WTC11 (cell line): ENCODE measurements around the gene ANO8. TPM values are rescaled to one million over a fixed set of nuclear protein-coding genes. Genes with fewer than 3 reads are reported as not detected.

ENCODE experiments used
- ATF1 ChIP-seq: sonication (generic); formaldehyde crosslinking; IDR thresholded peaks from 2 replicates; pipeline ENCODE4 v1.8.1; 2023; ENCODE audit warnings: mild to moderate bottlenecking, moderate library complexity, missing genetic modification reagents
- ELF4 ChIP-seq: sonication (generic); formaldehyde crosslinking; IDR thresholded peaks from 2 replicates; pipeline ENCODE4 v1.8.1; 2022; ENCODE audit warnings: low read depth, mild to moderate bottlenecking, moderate library complexity, missing genetic modification reagents
- ESRRA ChIP-seq: sonication (generic); formaldehyde crosslinking; IDR thresholded peaks from 2 replicates; pipeline ENCODE4 v1.8.1; 2022; ENCODE audit warnings: mild to moderate bottlenecking, missing genetic modification reagents, borderline replicate concordance
- FOXJ3 ChIP-seq: sonication (generic); formaldehyde crosslinking; IDR thresholded peaks from 2 replicates; pipeline ENCODE4 v1.9.0; 2021; ENCODE audit warnings: missing genetic modification reagents, mild to moderate bottlenecking, borderline replicate concordance
- GABPB1 ChIP-seq: sonication (generic); formaldehyde crosslinking; IDR thresholded peaks from 2 replicates; pipeline ENCODE4 v1.8.1; 2023; ENCODE audit warnings: mild to moderate bottlenecking, missing genetic modification reagents
- IRF2 ChIP-seq: sonication (generic); formaldehyde crosslinking; IDR thresholded peaks from 2 replicates; pipeline ENCODE4 v1.8.0; 2022; ENCODE audit warnings: low read depth, missing genetic modification reagents, borderline replicate concordance
- JAZF1 ChIP-seq: fragments of 250-450 bp; sonication (Bioruptor Pico); IDR thresholded peaks from 2 replicates; pipeline ENCODE4 v1.9.0; 2021; ENCODE audit warnings: moderate library complexity, mild to moderate bottlenecking, inconsistent platforms
- KAT7 ChIP-seq: sonication (generic); formaldehyde crosslinking; IDR thresholded peaks from 2 replicates; pipeline ENCODE4 v1.8.1; 2023; ENCODE audit warnings: missing genetic modification reagents, mild to moderate bottlenecking, borderline replicate concordance
- NFATC4 ChIP-seq: fragments of 250-450 bp; sonication (Bioruptor Pico); IDR thresholded peaks from 2 replicates; pipeline ENCODE4 v1.9.0; 2021; ENCODE audit warnings: mild to moderate bottlenecking
- NFE2L1 ChIP-seq: sonication (generic); formaldehyde crosslinking; IDR thresholded peaks from 2 replicates; pipeline ENCODE4 v1.8.1; 2023; ENCODE audit warnings: missing genetic modification reagents
- NR2C2 ChIP-seq: sonication (generic); formaldehyde crosslinking; IDR thresholded peaks from 2 replicates; pipeline ENCODE4 v1.8.0; 2022; ENCODE audit warnings: mild to moderate bottlenecking, missing genetic modification reagents
- TCF7 ChIP-seq: sonication (generic); formaldehyde crosslinking; IDR thresholded peaks from 2 replicates; pipeline ENCODE4 v1.8.0; 2022; ENCODE audit warnings: mild to moderate bottlenecking, low read depth, missing genetic modification reagents, moderate library complexity
- TP53 ChIP-seq: sonication (generic); formaldehyde crosslinking; IDR thresholded peaks from 2 replicates; pipeline ENCODE4 v1.8.1; 2023; ENCODE audit warnings: mild to moderate bottlenecking, missing genetic modification reagents
- ZNF121 ChIP-seq: sonication (generic); formaldehyde crosslinking; IDR thresholded peaks from 2 replicates; pipeline ENCODE4 v1.8.0; 2023; ENCODE audit warnings: missing genetic modification reagents
- ZNF263 ChIP-seq: sonication (generic); formaldehyde crosslinking; IDR thresholded peaks from 2 replicates; pipeline ENCODE4 v1.8.1; 2022; ENCODE audit warnings: low read depth, mild to moderate bottlenecking, moderate library complexity, missing genetic modification reagents
- ZNF396 ChIP-seq: fragments of 250-450 bp; sonication (Bioruptor Pico); IDR thresholded peaks from 2 replicates; pipeline ENCODE4 v1.8.0; 2021; ENCODE audit warnings: mild to moderate bottlenecking, moderate library complexity, borderline replicate concordance
- total RNA-seq: library from RNA; stranded (reverse); gene quantifications from 3 replicates; pipeline ENCODE4 v1.2.3, GENCODE V29; 2021
- TF ChIP-seq, protein P1 (sequence below): sonication (generic); formaldehyde crosslinking; IDR thresholded peaks from 2 replicates; pipeline ENCODE4 v1.8.0; 2022; ENCODE audit warnings: mild to moderate bottlenecking, missing genetic modification reagents
- TF ChIP-seq, protein P2 (sequence below): fragments of 250-450 bp; sonication (Bioruptor Pico); IDR thresholded peaks from 2 replicates; pipeline ENCODE4 v1.9.0; 2021; ENCODE audit warnings: mild to moderate bottlenecking, borderline replicate concordance
- TF ChIP-seq, protein P3 (sequence below): sonication (generic); formaldehyde crosslinking; IDR thresholded peaks from 2 replicates; pipeline ENCODE4 v1.8.1; 2022; ENCODE audit warnings: low read depth, mild to moderate bottlenecking, moderate library complexity, missing genetic modification reagents, borderline replicate concordance
- TF ChIP-seq, protein P4 (sequence below): fragments of 250-450 bp; sonication (Bioruptor Pico); IDR thresholded peaks from 2 replicates; pipeline ENCODE4 v1.8.0; 2021; ENCODE audit warnings: mild to moderate bottlenecking
- TF ChIP-seq, protein P5 (sequence below): fragments of 250-450 bp; sonication (Bioruptor Pico); conservative IDR thresholded peaks from 2 replicates; pipeline ENCODE4 v1.9.0; 2021; ENCODE audit warnings: mild to moderate bottlenecking
- TF ChIP-seq, protein P6 (sequence below): sonication (generic); formaldehyde crosslinking; IDR thresholded peaks from 2 replicates; pipeline ENCODE4 v1.8.0; 2022; ENCODE audit warnings: missing genetic modification reagents
- TF ChIP-seq, protein P7 (sequence below): fragments of 250-450 bp; sonication (Bioruptor Pico); IDR thresholded peaks from 2 replicates; pipeline ENCODE4 v1.9.0; 2021; ENCODE audit warnings: mild to moderate bottlenecking
- TF ChIP-seq, protein P8 (sequence below): sonication (generic); formaldehyde crosslinking; IDR thresholded peaks from 2 replicates; pipeline ENCODE4 v1.8.0; 2022; ENCODE audit warnings: mild to moderate bottlenecking, missing genetic modification reagents

The ANO8 gene
- total RNA-seq, 1 experiment from 2014 or later: 32.6 TPM

DNA sequence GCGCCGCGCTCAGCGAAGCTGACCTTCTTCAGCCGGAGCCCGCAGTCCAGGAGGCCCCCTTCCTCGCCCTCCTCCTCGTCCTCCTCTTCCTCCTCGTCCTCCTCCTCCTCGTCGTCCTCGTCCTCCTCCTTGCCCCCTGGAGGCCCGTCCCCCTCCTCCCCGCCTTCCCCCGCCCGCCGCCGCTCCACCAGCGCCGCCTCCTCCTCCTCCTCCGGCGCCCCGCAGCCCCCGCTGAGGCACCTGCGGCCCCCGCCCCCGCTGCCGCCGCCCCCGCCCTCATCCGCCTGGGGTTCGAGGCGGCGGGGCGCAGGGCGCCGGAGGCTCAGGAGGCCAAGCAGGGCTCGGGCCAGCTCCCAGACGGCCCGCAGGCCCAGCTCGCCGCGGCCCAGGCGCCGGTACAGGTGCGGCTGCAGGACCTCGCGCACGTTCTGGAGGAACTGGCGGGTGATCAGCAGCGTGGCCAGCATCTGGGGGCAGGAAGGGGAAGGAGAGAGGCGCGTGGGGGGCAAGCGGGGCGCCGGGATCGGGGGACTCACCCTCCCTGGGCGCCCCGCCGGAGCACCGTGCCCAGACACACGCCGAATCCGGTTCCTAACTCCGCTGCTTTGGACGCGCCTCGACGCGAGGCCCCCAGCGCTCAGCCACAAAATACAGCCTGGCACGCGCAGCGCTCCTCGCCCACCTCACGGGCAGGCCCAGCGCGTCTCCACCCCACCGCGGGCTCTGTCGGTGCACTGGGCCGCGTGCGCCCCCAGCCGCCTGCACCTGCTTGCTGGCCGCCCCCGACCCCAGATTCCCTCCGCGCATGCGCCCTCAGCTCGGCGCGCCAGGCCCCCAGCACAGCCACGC is 5.9 kb downstream of the ANO8 start (continued):
- TF ChIP-seq FOXJ3: no peak
- TF ChIP-seq, protein P1, sequence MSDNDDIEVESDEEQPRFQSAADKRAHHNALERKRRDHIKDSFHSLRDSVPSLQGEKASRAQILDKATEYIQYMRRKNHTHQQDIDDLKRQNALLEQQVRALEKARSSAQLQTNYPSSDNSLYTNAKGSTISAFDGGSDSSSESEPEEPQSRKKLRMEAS (CRISPR knock-in tag): peak; percentile 95
- no peak for TF ChIP-seq NFATC4 (CRISPR knock-in tag)
- TF ChIP-seq, protein P2, sequence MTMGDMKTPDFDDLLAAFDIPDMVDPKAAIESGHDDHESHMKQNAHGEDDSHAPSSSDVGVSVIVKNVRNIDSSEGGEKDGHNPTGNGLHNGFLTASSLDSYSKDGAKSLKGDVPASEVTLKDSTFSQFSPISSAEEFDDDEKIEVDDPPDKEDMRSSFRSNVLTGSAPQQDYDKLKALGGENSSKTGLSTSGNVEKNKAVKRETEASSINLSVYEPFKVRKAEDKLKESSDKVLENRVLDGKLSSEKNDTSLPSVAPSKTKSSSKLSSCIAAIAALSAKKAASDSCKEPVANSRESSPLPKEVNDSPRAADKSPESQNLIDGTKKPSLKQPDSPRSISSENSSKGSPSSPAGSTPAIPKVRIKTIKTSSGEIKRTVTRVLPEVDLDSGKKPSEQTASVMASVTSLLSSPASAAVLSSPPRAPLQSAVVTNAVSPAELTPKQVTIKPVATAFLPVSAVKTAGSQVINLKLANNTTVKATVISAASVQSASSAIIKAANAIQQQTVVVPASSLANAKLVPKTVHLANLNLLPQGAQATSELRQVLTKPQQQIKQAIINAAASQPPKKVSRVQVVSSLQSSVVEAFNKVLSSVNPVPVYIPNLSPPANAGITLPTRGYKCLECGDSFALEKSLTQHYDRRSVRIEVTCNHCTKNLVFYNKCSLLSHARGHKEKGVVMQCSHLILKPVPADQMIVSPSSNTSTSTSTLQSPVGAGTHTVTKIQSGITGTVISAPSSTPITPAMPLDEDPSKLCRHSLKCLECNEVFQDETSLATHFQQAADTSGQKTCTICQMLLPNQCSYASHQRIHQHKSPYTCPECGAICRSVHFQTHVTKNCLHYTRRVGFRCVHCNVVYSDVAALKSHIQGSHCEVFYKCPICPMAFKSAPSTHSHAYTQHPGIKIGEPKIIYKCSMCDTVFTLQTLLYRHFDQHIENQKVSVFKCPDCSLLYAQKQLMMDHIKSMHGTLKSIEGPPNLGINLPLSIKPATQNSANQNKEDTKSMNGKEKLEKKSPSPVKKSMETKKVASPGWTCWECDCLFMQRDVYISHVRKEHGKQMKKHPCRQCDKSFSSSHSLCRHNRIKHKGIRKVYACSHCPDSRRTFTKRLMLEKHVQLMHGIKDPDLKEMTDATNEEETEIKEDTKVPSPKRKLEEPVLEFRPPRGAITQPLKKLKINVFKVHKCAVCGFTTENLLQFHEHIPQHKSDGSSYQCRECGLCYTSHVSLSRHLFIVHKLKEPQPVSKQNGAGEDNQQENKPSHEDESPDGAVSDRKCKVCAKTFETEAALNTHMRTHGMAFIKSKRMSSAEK (CRISPR knock-in tag): 0 out of 2 replicates have a peak, but pooled peaks have one; percentile 29
- no peak for TF ChIP-seq KAT7
- no peak for TF ChIP-seq ELF4 (CRISPR knock-in tag)
- peak; percentile 77 for TF ChIP-seq TCF7 (CRISPR knock-in tag)
- TF ChIP-seq TP53 (CRISPR knock-in tag): peak; percentile 87; the same call in 1 of the 2 replicates
- no peak for TF ChIP-seq ZNF121 (CRISPR knock-in tag)
- TF ChIP-seq, protein P3, sequence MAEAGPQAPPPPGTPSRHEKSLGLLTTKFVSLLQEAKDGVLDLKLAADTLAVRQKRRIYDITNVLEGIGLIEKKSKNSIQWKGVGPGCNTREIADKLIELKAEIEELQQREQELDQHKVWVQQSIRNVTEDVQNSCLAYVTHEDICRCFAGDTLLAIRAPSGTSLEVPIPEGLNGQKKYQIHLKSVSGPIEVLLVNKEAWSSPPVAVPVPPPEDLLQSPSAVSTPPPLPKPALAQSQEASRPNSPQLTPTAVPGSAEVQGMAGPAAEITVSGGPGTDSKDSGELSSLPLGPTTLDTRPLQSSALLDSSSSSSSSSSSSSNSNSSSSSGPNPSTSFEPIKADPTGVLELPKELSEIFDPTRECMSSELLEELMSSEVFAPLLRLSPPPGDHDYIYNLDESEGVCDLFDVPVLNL (CRISPR knock-in tag): no peak; the same call in 1 of the 2 replicates
- TF ChIP-seq ZNF263 (CRISPR knock-in tag): peak; percentile 95
- TF ChIP-seq ESRRA (CRISPR knock-in tag): no peak; the same call in 1 of the 2 replicates
- TF ChIP-seq, protein P4, sequence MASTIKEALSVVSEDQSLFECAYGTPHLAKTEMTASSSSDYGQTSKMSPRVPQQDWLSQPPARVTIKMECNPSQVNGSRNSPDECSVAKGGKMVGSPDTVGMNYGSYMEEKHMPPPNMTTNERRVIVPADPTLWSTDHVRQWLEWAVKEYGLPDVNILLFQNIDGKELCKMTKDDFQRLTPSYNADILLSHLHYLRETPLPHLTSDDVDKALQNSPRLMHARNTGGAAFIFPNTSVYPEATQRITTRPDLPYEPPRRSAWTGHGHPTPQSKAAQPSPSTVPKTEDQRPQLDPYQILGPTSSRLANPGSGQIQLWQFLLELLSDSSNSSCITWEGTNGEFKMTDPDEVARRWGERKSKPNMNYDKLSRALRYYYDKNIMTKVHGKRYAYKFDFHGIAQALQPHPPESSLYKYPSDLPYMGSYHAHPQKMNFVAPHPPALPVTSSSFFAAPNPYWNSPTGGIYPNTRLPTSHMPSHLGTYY (CRISPR knock-in tag): no peak
- no peak; the same call in 1 of the 2 replicates for TF ChIP-seq IRF2 (CRISPR knock-in tag)
- TF ChIP-seq, protein P5, sequence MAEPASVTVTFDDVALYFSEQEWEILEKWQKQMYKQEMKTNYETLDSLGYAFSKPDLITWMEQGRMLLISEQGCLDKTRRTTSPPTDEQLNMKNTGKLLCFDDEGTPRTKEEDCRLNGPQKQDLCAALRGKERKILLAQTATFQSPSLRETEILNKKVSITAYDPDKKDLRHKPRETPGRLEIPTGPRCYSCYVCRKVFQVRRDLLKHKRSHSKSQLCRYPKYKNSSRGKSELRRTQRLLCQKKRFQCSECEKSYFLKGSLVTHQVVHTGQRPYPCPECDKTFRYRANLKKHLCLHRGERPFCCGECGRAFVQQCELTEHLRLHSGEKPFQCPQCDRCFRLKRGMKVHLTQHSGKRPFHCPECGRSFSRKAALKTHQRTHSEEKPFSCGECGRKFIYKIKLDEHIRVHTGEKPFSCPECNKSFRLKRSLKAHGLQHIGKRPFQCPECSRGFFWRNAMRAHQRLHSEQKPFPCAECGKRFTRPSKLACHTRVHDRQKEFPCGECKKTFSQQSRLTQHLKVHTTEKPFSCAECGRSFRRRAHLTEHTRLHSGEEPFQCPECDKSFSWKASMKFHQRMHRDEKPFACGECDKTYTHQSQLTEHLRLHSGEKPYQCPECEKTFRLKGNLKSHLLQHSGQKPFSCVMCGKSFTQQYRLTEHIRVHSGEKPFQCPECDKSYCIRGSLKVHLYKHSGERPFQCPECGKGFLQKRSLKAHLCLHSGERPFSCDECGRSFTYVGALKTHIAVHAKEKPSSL (CRISPR knock-in tag): no peak
- TF ChIP-seq NR2C2 (CRISPR knock-in tag): peak; percentile 77
- peak; percentile 84; the same call in 1 of the 2 replicates for TF ChIP-seq NFE2L1 (CRISPR knock-in tag)
- no peak for TF ChIP-seq ZNF396 (CRISPR knock-in tag)
- no peak for TF ChIP-seq ATF1
- TF ChIP-seq, protein P6, sequence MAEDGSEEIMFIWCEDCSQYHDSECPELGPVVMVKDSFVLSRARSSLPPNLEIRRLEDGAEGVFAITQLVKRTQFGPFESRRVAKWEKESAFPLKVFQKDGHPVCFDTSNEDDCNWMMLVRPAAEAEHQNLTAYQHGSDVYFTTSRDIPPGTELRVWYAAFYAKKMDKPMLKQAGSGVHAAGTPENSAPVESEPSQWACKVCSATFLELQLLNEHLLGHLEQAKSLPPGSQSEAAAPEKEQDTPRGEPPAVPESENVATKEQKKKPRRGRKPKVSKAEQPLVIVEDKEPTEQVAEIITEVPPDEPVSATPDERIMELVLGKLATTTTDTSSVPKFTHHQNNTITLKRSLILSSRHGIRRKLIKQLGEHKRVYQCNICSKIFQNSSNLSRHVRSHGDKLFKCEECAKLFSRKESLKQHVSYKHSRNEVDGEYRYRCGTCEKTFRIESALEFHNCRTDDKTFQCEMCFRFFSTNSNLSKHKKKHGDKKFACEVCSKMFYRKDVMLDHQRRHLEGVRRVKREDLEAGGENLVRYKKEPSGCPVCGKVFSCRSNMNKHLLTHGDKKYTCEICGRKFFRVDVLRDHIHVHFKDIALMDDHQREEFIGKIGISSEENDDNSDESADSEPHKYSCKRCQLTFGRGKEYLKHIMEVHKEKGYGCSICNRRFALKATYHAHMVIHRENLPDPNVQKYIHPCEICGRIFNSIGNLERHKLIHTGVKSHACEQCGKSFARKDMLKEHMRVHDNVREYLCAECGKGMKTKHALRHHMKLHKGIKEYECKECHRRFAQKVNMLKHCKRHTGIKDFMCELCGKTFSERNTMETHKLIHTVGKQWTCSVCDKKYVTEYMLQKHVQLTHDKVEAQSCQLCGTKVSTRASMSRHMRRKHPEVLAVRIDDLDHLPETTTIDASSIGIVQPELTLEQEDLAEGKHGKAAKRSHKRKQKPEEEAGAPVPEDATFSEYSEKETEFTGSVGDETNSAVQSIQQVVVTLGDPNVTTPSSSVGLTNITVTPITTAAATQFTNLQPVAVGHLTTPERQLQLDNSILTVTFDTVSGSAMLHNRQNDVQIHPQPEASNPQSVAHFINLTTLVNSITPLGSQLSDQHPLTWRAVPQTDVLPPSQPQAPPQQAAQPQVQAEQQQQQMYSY: peak; percentile 85
- TF ChIP-seq, protein P7, sequence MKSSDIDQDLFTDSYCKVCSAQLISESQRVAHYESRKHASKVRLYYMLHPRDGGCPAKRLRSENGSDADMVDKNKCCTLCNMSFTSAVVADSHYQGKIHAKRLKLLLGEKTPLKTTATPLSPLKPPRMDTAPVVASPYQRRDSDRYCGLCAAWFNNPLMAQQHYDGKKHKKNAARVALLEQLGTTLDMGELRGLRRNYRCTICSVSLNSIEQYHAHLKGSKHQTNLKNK (CRISPR knock-in tag): no peak
- no peak for TF ChIP-seq GABPB1 (CRISPR knock-in tag)
- TF ChIP-seq JAZF1: no peak
- TF ChIP-seq, protein P8, sequence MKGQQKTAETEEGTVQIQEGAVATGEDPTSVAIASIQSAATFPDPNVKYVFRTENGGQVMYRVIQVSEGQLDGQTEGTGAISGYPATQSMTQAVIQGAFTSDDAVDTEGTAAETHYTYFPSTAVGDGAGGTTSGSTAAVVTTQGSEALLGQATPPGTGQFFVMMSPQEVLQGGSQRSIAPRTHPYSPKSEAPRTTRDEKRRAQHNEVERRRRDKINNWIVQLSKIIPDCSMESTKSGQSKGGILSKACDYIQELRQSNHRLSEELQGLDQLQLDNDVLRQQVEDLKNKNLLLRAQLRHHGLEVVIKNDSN (CRISPR knock-in tag): no peak; the same call in 1 of the 2 replicates
